LNCAP (cell line): ENCODE data around the gene DPP6.

Source experiments
- TF ChIP-seq, protein P1 (sequence below): fragments of 450-650 bp; IDR thresholded peaks from 2 replicates; pipeline ENCODE4 v1.5.1; 2017; ENCODE audit warnings: mild to moderate bottlenecking

The DPP6 gene

DNA sequence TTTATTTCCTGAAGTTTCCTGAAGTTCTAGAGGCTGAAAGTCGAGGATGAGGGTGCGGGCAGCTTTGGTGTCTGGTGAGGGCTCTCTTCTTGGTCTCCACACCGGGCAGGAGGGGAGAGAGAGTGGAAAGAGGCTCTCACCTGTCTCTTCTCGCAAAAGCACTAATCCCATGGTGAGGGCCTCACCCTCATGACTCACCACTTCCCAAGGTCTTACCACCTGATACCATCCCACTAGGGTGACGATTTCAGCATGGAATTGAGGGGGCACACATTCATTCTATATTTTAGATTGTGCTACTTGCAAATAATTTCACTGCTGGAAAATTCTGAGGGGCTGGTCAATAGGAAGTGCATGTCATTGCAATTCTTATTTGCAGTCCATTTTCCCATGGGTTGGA is 292.9 kb downstream of the DPP6 start:
- TF ChIP-seq, protein P1, sequence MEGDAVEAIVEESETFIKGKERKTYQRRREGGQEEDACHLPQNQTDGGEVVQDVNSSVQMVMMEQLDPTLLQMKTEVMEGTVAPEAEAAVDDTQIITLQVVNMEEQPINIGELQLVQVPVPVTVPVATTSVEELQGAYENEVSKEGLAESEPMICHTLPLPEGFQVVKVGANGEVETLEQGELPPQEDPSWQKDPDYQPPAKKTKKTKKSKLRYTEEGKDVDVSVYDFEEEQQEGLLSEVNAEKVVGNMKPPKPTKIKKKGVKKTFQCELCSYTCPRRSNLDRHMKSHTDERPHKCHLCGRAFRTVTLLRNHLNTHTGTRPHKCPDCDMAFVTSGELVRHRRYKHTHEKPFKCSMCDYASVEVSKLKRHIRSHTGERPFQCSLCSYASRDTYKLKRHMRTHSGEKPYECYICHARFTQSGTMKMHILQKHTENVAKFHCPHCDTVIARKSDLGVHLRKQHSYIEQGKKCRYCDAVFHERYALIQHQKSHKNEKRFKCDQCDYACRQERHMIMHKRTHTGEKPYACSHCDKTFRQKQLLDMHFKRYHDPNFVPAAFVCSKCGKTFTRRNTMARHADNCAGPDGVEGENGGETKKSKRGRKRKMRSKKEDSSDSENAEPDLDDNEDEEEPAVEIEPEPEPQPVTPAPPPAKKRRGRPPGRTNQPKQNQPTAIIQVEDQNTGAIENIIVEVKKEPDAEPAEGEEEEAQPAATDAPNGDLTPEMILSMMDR, result no peak

DNA sequence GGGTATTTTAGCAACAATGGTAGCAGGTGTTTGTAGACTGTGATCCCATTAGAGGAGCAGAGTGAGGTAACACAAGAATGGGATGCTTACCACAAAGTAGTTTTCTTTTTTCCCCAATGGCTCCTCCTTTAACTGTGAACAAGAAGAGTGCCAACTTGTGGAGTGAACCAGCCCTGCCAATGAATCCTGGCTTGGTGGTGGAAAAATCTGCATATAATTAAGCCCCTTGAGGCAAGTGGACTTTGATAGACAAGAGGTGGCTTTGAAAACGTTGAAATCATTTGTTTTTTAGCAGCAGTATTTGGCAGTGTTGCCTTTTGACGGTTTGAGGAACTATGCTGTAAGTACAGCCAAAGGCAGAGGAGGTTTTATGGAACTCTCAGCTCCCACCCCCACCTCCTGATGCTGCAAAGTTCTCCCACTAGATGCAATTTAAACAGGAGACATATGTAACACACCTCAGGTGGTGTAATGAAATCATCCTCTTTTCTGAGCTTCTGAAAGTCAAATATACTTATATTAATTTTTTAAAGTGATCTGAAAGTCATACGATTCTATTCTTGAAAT is 295.6 kb downstream of the DPP6 start:
- TF ChIP-seq, protein P1, result no peak

DNA sequence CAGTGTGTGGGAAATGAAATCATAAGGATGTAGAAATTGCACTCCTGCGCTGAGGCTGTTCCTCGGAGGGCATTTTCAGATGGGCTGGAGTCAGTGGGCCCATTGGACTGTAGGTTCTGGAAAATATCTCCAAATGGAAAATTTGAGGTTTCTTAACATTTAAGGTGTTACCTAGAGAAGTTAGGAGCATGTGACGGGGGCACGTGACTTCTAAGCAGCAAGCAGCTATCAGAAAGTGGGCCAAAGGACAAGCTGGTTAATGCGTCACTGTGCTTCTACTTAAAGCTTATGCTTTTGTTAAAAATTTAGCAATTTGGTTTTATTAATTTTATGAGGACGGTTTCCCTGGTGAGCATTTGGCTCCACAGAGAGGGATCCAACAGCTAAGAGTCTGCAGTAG is 298.7 kb downstream of the DPP6 start:
- TF ChIP-seq, protein P1, result no peak

DNA sequence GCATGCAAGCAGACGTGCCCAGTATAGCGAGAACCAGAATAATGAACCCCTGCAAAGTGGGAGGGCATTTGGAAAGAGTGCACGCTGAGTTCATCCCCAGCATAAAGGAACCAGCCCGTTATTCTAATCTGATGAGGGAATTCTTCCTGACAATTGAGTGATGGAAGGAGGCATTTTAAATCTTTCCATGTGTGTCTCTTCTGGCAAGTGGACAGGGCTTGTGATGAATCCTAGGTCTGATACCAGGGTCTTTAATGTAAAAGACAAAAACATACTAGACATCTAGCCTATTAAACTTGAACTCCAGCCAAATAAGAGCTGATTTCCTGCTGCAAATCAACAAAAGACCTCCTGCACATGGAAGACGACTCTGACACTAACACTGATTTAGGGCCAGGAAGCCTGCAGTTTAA is 301.2 kb downstream of the DPP6 start:
- TF ChIP-seq, protein P1, result no peak

DNA sequence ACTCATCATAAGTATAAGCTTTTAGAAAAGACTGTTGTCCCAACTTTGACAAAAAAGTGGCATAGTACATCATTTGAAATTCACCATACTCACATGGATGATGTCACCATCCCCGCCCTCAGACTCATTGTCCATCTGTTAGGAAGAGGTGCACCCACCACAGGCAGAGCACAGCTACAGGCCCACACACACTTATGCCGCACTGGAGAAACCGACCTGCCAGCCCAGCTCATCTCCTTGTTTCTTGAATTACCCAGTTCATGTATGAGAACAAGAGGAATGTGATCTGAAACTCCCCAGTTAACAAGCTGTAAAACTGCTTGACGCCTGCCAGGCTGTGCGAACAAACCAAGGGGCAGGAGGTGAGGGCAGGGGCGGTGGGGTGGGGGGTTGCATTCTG is 312.0 kb downstream of the DPP6 start:
- TF ChIP-seq, protein P1, result no peak

DNA sequence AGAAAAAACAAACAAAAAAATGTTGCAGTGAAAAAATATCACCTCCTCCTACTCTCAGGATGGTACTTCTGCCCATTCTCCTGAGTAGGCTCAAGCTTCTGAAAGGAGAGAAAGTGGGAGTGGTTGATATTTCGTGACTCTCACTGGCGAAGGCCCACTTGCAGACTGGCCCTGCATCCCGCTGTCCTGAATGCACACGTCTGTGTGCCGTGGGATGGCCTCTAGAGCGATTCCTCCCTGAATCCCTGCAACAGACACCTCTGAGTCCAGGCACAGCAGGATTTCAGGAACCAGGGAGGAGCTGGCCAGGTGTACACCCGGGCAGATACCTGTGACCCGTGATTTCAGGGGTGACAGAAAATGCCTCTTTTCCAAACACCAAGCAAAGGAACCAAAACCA is 319.2 kb downstream of the DPP6 start:
- TF ChIP-seq, protein P1, result no peak

DNA sequence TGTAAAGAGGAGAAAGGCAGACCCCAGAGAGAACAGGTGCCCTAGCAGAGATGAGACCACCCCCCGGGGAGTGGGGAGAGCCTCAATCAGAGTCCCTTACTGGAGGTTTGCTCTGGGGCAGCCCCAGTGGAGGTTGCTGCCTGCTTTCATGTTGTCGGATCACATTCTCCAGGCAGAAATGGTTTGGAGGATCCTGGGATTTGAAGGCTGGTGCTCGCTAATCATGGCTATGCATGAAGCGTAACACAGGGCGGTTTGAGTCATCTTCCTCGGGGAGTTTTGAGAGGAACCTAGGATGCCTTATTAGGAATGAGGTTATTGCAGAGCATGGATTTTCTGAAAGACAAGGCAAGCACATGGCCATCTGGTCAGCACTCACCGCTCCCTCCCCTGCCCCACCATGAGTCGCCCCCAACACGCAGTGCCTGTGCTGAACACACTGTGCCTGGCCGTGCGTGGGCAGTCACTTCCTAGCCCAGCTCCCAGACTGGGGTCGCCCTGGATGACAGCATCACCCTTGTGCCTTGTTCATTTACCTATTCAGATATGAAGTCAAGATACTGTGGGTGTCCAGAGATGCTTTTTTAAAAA is 319.9 kb downstream of the DPP6 start:
- TF ChIP-seq, protein P1, result no peak

DNA sequence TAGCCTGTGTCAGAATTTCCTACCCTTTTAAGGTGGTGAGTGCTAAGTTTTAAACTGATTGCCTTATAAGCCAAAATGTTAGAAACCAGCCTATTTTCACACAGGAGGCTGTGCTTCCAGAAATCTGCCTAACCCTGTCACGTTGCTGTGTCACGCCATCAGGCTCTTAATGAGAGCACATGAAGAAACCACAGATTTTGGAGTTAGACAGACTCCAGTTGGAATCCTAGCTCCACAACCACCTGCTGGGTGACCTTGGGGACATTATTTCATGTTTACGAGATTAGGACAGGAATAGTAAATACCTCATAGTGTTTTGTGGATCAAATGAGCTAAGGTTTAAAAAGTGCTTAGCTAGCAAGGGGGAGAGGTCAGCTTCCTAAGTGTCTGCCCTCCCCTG is 321.8 kb downstream of the DPP6 start:
- TF ChIP-seq, protein P1, result no peak
